H4 (cell line): Measurements from ENCODE around the gene EPB41. TPM values are rescaled to one million over a fixed set of nuclear protein-coding genes. Genes with fewer than 3 reads are reported as not detected.
"Not testable (repeated sequence)": the region's sequence is repeated elsewhere in the genome, so short reads cannot be mapped to it uniquely, and the experiment has no call there.

Experiments used
- DNase-seq: peaks from one replicate; pipeline ENCODE4 v3.0.0-alpha.2; 2015; ENCODE audit warnings: low spot score
- total RNA-seq: library from RNA; depleted of rRNA; stranded (reverse); fragments of >200 nt; shearing (Covaris generic); gene quantifications from 2 replicates; pipeline ENCODE4 v1.2.3, GENCODE V29; 2014

Gene EPB41
- total RNA-seq, 1 experiment from 2014 or later, result 26.9 TPM

DNA sequence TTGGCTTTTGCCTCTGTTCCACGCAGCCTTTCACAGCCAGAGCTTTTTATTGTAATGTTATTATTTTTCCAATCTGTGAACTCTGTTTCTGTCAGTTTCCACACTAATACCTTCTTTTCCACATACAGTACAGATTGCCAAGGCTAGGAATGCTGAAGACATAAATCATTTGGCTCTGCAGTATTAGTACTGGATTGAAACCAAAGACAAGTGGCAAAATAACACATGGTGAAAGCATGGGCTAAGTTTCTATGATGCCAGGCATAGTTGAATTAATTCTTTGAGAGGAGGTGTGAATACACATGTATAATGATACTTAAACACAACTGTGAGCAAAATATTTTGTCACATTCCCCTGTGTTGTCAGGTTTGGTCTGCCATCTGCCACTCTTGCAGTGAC, 135.8 kb downstream of the EPB41 start:
- no peak for DNase-seq

DNA sequence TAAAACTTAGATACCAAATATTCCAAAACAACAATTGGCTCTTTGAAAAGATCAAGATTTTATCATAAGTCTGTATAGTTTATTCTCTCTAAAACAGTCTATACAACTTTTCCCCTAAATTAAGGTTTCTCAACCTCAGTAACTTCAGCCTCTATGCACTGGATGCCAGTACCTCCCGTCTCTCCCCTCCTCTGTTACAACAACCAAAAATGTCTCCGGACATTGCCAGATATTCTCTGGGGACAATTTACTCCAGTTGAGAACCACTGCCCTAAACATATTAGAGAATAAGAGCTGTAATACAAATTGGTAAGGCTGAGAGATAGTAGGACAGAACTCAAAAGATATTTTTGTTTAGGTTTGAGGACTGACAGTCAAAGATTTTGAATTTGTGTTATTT, 137.7 kb downstream of the EPB41 start:
- no peak for DNase-seq

DNA sequence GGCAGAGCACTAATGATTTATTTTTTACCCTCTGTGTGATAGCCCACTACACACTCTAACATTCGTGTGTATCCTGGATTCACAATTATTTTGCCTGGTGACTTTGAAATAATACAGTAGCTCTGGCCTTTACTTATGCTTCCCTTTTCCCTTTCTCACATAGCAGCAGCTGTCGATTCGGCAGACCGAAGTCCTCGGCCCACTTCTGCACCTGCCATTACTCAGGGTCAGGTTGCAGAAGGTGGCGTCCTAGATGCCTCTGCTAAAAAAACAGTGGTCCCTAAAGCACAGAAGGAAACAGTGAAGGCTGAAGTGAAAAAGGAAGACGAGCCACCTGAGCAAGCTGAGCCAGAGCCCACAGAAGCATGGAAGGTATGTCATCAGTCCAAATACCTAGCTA, 138.6 kb downstream of the EPB41 start:
- no peak for DNase-seq

DNA sequence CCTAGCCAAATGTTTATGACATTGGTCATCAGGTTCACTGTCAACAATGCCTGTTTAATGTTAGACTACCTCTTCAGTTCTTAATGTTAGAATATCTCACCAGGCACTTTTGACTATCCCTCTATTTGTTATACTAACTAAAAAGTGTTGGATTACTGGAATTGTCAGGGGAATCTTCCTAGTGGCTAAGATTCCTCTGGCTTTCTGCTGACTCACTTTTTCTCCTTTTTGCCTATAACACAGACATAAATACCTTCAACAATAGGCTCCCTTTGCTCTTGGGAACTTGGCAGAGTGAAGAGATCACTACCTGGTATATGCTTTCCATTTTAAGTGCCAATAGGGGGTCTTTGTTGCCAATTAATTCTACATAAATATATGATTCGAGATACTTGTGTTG, 140.8 kb downstream of the EPB41 start:
- DNase-seq, result no peak

DNA sequence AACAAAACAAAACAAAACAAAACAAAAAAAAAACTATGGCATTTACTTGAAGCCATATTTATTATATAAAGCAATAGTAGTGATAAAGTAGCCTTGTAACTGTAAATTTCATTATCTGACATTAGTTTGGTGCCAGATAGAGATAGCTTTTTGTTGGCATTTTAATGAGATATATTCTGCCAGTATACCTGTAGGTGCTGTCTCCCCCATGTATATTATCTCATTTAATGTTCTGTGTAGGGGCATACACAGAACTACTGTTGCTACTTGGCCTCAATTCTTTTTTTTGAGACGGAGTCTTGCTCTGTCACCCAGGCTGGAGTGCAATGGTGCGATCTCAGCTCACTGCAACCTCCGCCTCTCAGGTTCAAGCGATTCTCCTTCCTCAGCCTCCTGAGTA, 141.9 kb downstream of the EPB41 start:
- no peak for DNase-seq

DNA sequence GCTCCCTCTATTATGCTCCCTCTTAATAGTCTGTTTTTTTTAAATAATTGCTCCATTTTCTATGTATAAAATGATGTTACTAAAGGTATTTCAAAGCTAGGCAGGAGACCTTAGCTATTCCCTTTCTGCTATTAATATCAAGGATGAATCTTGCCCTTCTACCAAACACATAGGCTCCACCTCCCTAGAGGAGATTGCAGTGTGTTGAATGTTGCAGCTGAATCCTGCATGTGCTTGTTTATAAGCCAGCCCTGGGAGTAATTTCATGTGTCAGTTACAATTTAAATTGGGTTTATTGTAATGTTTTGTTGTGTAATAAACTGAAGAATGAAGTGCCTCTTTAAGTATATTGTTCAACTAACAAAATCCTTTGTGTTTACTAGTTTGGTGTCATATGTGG, 143.3 kb downstream of the EPB41 start:
- no peak for DNase-seq

DNA sequence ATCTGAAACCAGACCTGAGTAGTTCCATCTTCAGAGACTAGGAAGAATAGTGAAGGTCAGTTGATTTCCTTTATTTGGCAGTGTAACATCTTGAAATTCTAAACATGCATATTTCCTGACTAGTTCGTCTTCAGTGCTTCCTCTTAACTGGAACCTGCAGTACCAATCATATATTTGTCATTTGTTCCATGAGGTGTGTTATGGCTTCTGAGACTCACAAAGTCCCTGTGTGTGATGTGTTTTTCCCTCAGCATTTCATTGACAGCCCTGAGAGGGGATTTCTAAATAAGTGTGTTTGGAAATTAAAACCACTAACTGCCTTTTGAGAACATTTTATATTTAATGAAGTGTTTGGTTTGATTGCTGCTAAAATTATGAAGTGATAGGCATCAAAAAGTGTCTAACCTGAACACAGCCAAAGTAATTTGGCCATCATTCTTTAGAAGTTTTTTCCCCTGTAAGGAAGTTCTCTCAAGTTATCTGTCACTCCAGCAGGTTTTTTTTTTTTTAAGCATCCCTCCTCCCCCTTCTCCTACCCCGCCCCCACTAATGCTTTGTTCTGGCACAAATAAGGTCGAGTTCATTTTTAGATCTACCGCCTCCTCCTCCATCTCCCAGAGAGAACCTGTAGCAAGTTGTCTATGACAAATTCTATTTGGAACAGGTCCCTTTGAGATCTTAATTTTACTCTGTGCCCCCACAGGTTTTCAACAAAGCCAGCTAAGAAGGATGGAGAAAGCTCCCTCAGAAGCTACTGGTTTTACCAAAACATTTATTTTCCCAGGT, 148.0 kb downstream of the EPB41 start:
- DNase-seq, result no peak

DNA sequence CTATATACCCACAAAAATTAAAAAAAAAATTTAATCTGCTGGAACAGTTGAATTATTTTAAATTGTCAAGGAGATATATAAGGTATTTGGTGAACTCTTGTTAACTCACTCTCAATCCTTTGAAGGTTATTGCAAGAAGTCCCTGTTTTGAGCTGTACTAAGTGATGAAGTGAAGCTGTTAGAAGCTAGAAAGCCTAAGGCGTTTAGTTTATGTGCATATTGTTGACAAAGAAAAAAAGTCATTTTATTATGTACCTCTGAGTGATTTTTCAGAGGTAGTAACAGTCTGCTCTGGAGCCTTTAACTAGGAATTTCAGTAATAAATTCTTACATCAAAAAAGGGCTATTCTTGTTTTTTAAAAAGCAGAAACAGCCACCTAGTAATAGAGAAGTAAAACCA, 149.7 kb downstream of the EPB41 start:
- no peak for DNase-seq

DNA sequence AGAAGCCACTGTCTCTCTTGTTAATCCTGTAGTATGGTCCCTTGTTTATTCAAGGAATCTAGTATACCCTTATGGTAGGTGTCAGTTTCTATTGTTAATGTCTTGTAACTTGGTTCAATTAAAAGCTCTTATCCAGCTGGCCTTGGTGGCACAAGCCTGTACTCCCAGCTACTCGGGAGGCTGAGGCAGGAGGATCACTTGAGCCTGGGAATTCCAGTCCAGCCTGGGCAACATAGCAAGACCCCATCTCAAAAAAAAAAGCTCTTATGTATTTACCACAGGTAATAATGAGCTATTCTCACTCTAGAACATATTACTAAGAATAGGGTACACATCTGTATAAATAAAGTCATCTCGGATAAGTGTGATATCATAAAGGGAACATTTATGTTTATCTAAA, 162.8 kb downstream of the EPB41 start:
- DNase-seq, result no peak

DNA sequence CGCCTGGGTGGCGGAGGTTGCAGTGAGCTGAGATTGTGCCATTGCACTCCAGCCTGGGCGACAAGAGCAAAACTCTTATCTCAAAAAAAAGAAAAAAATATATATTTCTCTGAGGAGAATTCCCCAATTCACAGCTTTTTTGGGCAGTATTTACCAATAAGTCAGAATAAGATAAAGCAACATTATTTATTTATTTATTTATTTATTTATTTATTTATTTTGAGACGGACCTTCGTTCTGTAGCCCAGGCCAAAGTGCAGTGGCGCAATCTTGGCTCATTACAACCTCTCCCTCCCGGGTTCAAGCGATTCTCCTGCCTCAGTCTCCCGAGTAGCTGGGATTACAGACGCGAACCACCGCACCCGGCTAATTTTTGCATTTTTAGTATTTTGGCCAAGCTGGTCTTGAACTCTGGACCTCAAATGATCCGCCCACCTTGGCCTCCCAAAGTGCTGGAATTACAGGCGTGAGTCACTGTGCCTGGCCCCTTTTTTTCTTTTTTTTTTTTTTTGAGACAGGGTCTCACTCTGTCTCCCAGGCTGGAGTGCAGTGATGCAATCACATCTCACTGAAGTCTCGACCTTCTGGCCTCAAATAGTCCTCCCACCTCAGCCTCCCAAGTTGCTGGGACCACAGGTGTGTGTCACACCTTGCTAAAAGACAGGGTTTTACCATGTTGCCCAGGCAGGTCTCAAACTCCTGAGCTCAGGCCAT, 165.7 kb downstream of the EPB41 start:
- not testable (repeated sequence) for DNase-seq

DNA sequence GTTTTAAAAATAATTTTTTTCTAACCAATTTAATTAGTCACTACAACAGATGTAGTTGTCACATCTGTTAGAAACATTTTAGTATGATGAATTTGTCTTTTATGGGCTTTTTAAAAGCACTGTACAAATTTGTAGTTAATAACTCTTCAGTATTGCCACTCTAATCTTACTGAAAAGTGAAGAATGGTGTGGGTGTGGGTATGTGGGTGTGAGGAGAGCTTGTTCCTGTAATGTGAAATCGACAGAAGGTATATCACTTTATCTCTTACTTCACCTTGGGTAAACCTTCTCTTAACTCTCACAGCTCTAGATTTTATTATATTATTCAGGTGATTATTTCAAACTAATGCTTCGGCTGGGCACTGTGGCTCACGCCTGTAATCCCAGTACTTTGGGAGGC, 166.8 kb downstream of the EPB41 start:
- DNase-seq, result no peak

DNA sequence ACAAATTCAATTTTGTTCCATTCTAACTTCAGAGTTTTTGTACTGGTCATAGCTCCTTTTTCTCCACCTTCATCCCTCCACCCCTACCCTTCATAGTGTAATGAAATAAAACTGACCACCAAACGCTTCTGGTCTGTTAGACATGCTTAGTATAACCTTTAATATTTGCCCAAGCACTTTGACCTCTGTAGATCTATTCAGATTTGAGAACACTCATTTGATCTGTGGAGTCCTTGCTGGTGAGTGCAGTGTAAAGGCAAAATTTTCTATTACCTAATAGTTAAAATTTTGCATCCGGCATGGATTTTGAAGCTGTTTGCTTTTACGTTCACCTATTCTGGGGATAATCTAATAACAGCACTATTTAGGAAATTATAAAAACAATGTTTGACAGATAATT, 168.2 kb downstream of the EPB41 start:
- no peak for DNase-seq

DNA sequence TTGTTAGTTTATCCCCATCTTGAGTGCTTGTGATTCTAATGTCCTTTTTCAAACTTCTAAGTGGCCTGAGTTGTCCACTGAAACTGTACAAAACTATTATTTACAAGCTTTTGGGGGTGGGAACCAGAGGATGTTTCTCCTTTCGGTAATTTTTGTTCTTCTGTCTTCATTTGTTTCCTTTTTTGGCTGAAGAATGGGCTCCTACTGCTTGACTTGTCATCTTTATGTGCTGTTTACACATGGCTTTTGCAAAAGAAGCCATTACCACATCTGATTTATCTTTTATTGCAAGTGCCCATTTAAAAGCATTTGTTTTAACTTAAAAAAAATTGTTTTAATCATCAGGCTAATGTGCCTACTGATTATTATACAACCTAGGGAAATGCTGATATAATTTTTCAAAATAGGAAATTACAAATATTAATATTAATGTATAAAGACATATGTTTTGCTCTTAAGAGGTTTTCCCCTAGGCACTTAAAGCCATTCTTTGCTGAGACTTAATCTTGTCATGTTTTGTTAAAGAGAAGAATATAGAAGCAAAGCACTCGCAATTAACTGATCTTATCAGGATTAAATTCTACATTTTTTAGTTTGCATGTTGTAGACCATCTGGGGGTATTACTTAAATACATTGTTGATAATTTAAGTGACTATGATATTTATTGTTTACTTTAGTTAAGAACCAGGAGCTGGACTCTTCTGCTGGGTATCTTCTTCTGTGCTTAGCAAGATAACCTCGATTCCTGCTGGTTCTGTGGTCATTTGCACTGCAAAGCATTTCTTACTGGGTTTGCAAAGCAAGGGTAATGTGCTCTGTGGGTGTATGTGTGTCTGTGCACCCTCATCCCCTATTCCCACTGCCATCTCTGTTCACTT, 169.2 kb downstream of the EPB41 start:
- DNase-seq, result no peak

DNA sequence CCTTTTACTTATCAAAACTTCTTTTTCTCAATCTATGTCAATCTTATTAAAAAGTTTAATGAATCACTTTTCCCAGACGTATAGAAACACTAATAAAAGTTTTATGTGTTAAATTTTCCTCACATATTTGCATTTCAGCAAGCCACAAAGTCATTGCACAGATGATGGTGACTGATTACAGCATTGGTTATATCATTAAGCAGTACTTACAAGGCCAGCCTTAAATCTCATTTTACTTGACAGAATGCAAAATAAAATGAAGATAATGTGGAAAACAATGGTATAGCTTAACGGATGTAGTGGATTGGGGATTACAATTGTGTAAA, 169.8 kb downstream of the EPB41 start:
- DNase-seq, result no peak

DNA sequence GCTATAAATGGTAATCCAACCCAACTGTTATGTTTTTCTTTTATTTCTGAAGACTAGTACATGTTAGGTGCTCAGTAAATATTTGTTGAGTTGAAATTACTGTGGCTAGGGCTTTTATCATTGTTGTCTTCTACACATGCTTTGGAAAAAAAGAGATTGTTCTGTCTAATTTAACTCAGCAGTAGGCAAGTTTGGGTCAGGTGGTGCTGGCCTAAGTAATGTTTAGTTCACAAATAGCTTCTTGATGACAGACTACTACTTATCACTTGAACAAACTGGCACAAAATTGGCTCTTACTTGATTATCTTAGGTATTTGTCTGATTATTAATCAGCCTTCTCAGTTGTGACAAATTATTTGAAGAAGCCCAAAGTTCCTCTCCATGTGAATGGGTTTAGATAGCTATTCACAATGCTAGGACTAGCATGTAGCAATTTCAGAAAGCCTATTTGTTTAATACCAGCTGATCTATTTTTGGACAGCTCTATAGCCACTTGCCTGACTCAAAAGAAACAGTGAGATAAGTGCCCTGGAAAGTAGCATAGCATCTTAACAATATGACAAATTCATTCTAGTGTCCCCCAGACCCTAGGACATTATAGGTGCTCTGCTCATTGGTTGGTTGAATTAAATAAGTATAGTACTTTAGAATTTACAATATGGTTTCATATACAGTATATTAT, 176.7 kb downstream of the EPB41 start:
- DNase-seq, result no peak

DNA sequence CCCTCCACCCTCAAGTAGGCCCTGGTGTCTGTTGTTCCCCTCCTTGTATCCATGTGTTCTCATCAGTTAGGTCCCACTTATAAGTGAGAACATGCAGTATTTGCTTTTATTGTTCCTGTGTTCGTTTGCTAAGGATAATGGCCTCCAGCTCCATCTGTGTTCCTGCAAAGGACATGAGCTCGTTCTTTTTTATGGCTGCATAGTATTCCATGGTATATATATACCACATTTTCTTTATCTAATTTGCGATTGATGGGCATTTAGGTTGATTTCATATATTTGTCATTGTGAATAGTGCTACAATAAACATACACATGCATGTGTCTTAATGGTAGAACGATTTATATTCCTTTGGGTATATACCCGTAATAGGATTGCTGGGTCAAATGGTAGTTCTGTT, 178.3 kb downstream of the EPB41 start:
- DNase-seq, result not testable (repeated sequence)

DNA sequence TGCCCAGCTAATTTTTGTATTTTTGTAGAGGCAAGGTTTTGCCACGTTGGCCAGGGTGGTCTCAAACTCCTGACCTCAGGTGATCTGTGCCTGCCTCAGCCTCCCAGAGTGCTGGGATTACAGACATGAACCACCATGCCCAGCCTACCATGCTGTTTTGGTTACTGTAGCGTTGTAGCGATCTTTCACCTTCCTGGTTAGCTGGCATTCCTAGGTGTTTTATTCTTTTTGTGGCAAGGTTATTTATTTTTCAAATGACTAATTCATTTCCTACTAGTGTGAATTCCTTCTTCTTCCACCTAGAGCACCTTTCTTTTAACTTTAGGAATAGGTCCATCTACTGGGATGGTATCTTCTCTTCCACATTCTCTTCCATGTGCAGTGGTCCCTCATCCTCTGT, 180.1 kb downstream of the EPB41 start:
- DNase-seq, result no peak

DNA sequence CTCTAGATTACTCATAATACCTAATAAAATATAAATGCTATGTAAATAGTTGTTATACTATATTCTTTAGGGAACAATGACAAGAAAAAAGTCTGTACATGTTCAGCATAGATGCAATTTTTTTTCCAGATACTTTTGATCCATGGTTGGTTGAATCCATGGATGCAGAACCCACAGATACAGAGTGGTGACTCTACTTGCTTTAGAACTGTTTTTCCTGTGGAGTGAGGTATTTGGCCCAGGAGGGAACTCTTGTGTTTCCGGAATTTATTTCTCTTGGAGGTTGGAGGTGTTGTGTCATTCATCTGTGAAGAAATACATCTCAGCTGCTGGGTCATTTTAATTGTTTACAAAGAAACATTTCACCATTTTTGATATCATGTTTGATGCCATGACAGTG, 180.6 kb downstream of the EPB41 start:
- no peak for DNase-seq

DNA sequence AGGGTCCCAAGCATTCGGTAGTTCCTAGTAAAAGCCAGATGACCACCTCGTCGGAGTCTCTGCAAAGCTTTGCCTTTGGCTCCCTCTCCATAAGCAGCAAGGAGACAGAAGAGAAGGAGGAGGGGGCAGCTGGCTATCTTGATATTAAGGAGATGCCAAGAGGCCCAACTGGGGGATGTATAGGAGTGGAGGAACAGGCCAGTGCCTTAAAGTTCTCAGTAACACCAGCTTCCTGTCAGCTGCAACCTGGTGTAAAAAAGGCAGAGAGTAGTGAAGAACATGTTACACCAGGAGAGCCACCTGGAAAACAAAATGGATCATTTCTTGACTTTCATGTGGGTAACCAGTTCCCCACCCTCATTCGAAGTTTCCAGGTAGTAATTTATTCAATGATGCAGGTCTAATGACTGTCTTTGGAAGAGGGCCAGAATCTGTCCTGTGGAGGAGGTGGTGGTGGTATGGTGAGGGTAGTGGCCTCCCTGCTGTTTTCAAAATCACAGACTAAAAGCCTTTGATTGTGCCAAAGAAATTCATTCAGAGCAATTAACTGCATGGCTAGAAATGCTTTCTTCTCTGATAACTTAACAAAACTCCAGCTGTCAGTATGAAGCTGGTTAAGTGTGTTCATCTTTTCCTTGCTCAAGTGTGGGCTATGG, 182.0 kb downstream of the EPB41 start:
- DNase-seq, result no peak

DNA sequence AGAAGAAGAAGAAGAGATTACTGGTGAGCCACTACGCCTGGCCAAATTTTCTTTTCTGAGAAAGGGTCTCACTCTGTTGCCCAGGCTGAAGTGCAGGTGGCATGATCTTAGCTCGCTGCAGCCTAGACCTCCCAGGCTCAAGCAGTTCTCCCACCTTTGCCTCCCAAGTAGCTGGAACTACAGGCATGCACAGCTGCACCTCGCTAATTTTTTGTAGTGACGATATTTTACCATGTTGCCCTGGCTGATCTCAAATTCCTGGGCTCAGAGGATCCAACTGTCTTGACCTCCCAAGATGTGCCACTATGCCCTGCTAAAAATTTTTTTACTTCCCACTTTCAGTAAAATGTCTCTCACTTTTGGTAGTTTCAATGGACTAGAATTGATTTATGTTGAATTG, 184.9 kb downstream of the EPB41 start:
- no peak for DNase-seq

DNA sequence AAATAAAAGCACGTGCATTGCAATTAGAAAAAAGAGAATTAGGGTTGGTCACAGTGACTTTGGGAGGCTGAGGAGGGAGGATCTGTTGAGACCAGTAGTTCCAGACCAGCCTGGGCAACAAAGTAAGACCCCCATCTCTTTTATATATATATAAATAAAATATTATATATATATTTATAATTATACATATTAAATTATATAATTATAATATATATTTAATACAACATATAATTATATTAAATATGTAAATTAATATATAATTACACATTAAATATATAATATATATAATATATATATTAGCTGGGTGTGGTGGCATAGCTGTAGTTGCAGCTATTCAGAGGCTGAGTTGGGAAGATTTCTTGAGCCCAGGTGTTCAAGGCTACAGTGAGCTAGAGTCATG, 186.1 kb downstream of the EPB41 start:
- no peak for DNase-seq

DNA sequence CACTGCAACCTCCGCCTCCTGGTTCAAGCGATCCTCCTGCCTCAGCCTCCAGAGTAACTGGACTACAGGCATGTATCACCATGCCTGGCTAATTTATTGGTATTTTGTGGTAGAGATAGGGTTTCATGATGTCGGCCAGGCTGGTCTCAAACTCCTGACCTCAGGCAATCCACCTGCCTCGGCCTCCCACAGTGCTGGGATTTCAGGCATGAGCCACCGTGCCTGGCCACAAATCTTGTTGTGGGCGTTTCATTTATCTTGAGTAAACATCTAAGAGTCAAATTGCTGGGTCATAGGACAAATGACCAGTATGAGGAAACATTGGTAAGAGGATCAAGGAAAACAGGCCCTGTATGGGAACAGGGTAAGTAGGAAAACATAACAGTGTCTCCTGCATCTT, 191.5 kb downstream of the EPB41 start:
- no peak for DNase-seq
